Measurements from ENCODE around the gene APOL3.
"Not testable (repeated sequence)": the region's sequence is repeated elsewhere in the genome, so short reads cannot be mapped to it uniquely, and the experiment has no call there.

The APOL3 gene

GRCh38 chr22:36162127-36163034, 1.8 kb upstream of the APOL3 start:
- in situ Hi-C loops (cut with MboI; ENCODE audit: low sequenced_read_pairs), result no loop called here

GRCh38 chr22:36161793-36162126, 1.2 kb upstream of the APOL3 start:
- in situ Hi-C loops (cut with MboI; ENCODE audit: low sequenced_read_pairs), result not testable (repeated sequence)

GRCh38 chr22:36156515-36157419, 3.8 kb downstream of the APOL3 start:
- in situ Hi-C loops (cut with MboI; ENCODE audit: low sequenced_read_pairs), result no loop called here

- in situ Hi-C loops (cut with MboI; ENCODE audit: low sequenced_read_pairs), result no loop called here
Observed at GRCh38 chr22:36156119-36156514, 4.4 kb downstream of the APOL3 start.

GRCh38 chr22:36155702-36156101, 4.9 kb downstream of the APOL3 start:
- in situ Hi-C loops (cut with MboI; ENCODE audit: low sequenced_read_pairs), result no loop called here

- in situ Hi-C loops (cut with MboI; ENCODE audit: low sequenced_read_pairs), result no loop called here
Observed at GRCh38 chr22:36154423-36154945, 6.1 kb downstream of the APOL3 start.

- in situ Hi-C loops (cut with MboI; ENCODE audit: low sequenced_read_pairs), result no loop called here
Observed at GRCh38 chr22:36153501-36154422, 6.8 kb downstream of the APOL3 start.

- in situ Hi-C loops (cut with MboI; ENCODE audit: low sequenced_read_pairs), result not testable (repeated sequence)
Observed at GRCh38 chr22:36152821-36153220, 7.7 kb downstream of the APOL3 start.

- in situ Hi-C loops (cut with MboI; ENCODE audit: low sequenced_read_pairs), result no loop called here
Observed at GRCh38 chr22:36152088-36152487, 8.5 kb downstream of the APOL3 start.

GRCh38 chr22:36151006-36151595, 9.5 kb downstream of the APOL3 start:
- in situ Hi-C loops (cut with MboI; ENCODE audit: low sequenced_read_pairs), result no loop called here

GRCh38 chr22:36149441-36149840, 11.1 kb downstream of the APOL3 start:
- in situ Hi-C loops (cut with MboI; ENCODE audit: low sequenced_read_pairs), result no loop called here

GRCh38 chr22:36148411-36148810, 12.1 kb downstream of the APOL3 start:
- in situ Hi-C loops (cut with MboI; ENCODE audit: low sequenced_read_pairs), result no loop called here

- in situ Hi-C loops (cut with MboI; ENCODE audit: low sequenced_read_pairs), result no loop called here
Observed at GRCh38 chr22:36147196-36147791, 13.3 kb downstream of the APOL3 start.

- in situ Hi-C loops (cut with MboI; ENCODE audit: low sequenced_read_pairs), result no loop called here
Observed at GRCh38 chr22:36145881-36146280, 14.7 kb downstream of the APOL3 start.

- in situ Hi-C loops (cut with MboI; ENCODE audit: low sequenced_read_pairs), result no loop called here
Observed at GRCh38 chr22:36144886-36145541, 15.5 kb downstream of the APOL3 start.

GRCh38 chr22:36143956-36144355, 16.6 kb downstream of the APOL3 start:
- in situ Hi-C loops (cut with MboI; ENCODE audit: low sequenced_read_pairs), result no loop called here

GRCh38 chr22:36143066-36143815, 17.3 kb downstream of the APOL3 start:
- in situ Hi-C loops (cut with MboI; ENCODE audit: low sequenced_read_pairs), result no loop called here

- in situ Hi-C loops (cut with MboI; ENCODE audit: low sequenced_read_pairs), result no loop called here
Observed at GRCh38 chr22:36141481-36141880, 19.1 kb downstream of the APOL3 start.

GRCh38 chr22:36138709-36139108, 21.8 kb downstream of the APOL3 start:
- in situ Hi-C loops (cut with MboI; ENCODE audit: low sequenced_read_pairs), result not testable (repeated sequence)

All from hTERT RPE-1 (cell line).